Mammary epithelial cell (primary cell): ENCODE data around the gene RARRES1.

Source experiments
- EZH2 ChIP-seq: IDR thresholded peaks from 2 replicates; pipeline ENCODE4 v1.6.1; 2012; ENCODE audit warnings: low read length, inconsistent platforms, borderline replicate concordance
- TF ChIP-seq, protein P1 (sequence below), 2 donors: IDR thresholded peaks in 1 of 2; conservative IDR thresholded peaks in 1 of 2; 2 replicates each; pipeline ENCODE4 v1.5.1; 2011 to 2012; ENCODE audit warnings: inconsistent platforms in 2 of 2, low read length in 2 of 2, mild to moderate bottlenecking in 2 of 2, control low read depth in 1 of 2, low read depth in 1 of 2; ENCODE audit not compliant: insufficient read depth in 1 of 2; ENCODE audit errors: extremely low read depth in 1 of 2

DNA sequence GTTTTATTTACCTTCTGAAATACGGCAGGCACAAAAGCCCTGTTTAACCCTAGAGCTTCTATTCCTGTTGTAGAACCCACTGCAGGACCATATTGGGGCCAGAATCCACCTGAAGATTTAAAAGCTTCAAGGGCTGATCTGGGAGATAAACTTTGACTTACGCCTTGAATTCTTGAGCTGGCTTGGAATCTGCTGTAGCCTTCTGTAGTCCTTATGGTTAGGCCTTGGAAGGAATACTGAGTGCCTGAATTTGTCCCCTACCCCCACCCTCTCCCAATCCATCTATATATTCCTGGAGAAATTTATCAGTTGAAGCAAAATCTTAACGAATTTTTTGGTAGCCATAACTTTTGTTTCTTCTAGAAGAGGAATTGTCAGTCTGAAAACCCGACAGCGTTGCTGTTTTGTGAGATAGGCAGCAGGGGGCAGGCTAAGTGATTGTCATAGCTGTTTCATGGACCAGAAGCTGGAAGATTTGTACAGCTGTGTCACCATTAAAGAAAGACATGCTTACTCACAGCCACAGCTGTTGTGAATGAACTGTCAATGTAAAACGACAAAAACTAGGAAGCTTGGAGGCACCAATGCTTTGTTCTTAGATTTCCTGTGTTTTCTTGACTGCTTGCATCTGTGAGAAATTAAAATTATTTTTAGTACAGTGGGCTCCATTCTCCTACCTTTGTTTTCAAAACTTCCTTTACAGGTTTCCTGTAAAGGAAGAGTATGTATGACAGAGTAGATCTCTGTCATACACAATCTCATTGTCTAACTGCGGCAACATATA lies 72.6 kb downstream of the RARRES1 start:
- TF ChIP-seq, protein P1, sequence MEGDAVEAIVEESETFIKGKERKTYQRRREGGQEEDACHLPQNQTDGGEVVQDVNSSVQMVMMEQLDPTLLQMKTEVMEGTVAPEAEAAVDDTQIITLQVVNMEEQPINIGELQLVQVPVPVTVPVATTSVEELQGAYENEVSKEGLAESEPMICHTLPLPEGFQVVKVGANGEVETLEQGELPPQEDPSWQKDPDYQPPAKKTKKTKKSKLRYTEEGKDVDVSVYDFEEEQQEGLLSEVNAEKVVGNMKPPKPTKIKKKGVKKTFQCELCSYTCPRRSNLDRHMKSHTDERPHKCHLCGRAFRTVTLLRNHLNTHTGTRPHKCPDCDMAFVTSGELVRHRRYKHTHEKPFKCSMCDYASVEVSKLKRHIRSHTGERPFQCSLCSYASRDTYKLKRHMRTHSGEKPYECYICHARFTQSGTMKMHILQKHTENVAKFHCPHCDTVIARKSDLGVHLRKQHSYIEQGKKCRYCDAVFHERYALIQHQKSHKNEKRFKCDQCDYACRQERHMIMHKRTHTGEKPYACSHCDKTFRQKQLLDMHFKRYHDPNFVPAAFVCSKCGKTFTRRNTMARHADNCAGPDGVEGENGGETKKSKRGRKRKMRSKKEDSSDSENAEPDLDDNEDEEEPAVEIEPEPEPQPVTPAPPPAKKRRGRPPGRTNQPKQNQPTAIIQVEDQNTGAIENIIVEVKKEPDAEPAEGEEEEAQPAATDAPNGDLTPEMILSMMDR (conservative IDR thresholded peaks at IDR 0.05 in 1 of 2, IDR thresholded peaks at IDR 0.05 in 1 of 2; ENCODE audit: extremely low read depth in 1 of 2, insufficient read depth in 1 of 2, low read depth in 1 of 2, low read length in 2 of 2), result peak; percentile 70 to 79
- TF ChIP-seq EZH2, result no peak
